Transverse colon (tissue), 3 donors: ENCODE results near the gene LRRK2.

Experiments
- EP300 ChIP-seq: sonication (generic); formaldehyde crosslinking; IDR thresholded peaks from one replicate; pipeline ENCODE4 v1.6.1; 2017; ENCODE audit warnings: antibody characterized with exemption, low read depth
- POLR2AphosphoS5 ChIP-seq, 3 donors: sonication (generic); formaldehyde crosslinking; IDR thresholded peaks; one replicate each; pipeline ENCODE4 v1.6.1; 2016; ENCODE audit warnings: antibody characterized with exemption in 3 of 3

DNA sequence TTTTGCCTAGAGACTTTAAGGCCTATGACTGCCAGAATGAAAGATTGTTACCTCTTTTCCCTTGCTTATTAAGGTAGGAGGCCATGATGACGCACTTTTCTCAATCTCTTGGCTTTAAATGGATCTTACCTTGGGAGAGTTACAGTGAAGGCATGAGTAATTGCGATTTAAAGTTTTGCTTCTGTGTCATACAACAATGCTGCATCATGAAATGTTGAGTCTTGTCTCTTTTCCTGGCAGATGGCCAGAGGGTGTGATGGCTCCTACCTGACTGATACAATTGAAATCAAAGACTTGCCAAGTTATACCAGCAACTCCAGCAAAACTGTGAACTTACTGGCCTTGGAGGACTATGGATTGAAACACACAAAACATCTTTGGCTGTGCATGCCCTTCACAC is 17.2 kb upstream of the LRRK2 start:
- TF ChIP-seq EP300 (no peak), POLR2AphosphoS5 (IDR thresholded peaks at IDR 0.05) (no peak)
